Raji (cell line): ENCODE data around the gene SPNS3.

ENCODE experiments used
- POLR2A ChIP-seq: IDR thresholded peaks from 2 replicates; pipeline ENCODE4 v1.6.1; 2011; ENCODE audit warnings: low read depth, low read length, control low read depth; ENCODE audit not compliant: insufficient read depth

SPNS3 gene

GRCh38 chr17:4506175-4506813 lies 72.6 kb downstream of the SPNS3 start:
- no peak for TF ChIP-seq POLR2A

- no peak for TF ChIP-seq POLR2A
These were observed 73.2 kb downstream of the SPNS3 start for GRCh38 chr17:4506892-4507291.

- TF ChIP-seq POLR2A, result no peak
These were observed 73.8 kb downstream of the SPNS3 start for GRCh38 chr17:4507361-4508111.

- TF ChIP-seq POLR2A, result no peak
These were observed 74.5 kb downstream of the SPNS3 start for GRCh38 chr17:4508207-4508606.

GRCh38 chr17:4509401-4509800 lies 75.7 kb downstream of the SPNS3 start:
- no peak for TF ChIP-seq POLR2A

- TF ChIP-seq POLR2A, result no peak
These were observed 76.3 kb downstream of the SPNS3 start for GRCh38 chr17:4509923-4510617.

GRCh38 chr17:4510618-4510941 lies 76.8 kb downstream of the SPNS3 start:
- TF ChIP-seq POLR2A, result no peak

- no peak for TF ChIP-seq POLR2A
These were observed 77.6 kb downstream of the SPNS3 start for GRCh38 chr17:4511199-4511932.

- no peak for TF ChIP-seq POLR2A
These were observed 78.7 kb downstream of the SPNS3 start for GRCh38 chr17:4512156-4513112.

GRCh38 chr17:4513113-4514032 lies 79.6 kb downstream of the SPNS3 start:
- TF ChIP-seq POLR2A, result no peak

- no peak for TF ChIP-seq POLR2A
These were observed 80.5 kb downstream of the SPNS3 start for GRCh38 chr17:4514206-4514605.

GRCh38 chr17:4514779-4515178 lies 81.0 kb downstream of the SPNS3 start:
- no peak for TF ChIP-seq POLR2A

- no peak for TF ChIP-seq POLR2A
These were observed 81.8 kb downstream of the SPNS3 start for GRCh38 chr17:4515501-4515900.
